ENCODE measurements around the gene DIPK1A. TPM values are rescaled to one million over a fixed set of nuclear protein-coding genes. Genes with fewer than 3 reads are reported as not detected.
A peak's percentile ranks its signal among the peaks of the same experiment; 100 is the strongest.
"Not testable (repeated sequence)": the region's sequence is repeated elsewhere in the genome, so short reads cannot be mapped to it uniquely, and the experiment has no call there.

The DIPK1A gene
- total RNA-seq, 1 experiment from 2014 or later = 4.8 TPM

DNA sequence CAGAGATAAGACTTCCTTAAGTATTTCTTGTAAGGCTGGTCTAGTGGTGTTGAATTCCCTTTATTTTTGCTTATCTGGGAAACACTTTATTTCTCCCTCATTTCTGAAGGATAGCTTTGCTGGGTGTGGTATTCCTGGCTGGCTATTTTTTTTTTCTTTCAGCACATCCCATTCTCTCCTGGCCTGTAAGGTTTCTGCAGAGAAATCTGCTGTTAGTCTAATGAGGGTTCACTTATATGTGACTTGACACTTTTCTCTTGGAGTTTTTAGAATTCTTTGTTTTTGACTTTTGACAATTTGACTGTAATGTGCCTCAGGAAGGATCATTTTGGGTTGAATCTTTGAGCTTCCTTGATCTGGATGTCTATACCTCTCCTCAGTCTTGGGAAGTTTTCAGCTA, 61.5 kb downstream of the DIPK1A start:
- Mint-ChIP-seq H3K4me3 (no peak overlapping the region), H3K27me3 (ENCODE audit: low read depth) (no peaks in the 10 kb centered on the region; the same call in 1 of the 2 replicates), H3K4me1 (no peaks in the 10 kb centered on the region), H3K27ac (no peak overlapping the region), H3K9me3 (peaks cover 21% of the 10 kb centered on the region), H3K36me3 (peaks cover 4% of the 10 kb centered on the region)
- POLR2A ChIA-PET = no interaction called here
- DNase-seq (ENCODE audit: low spot score) = no peak
- CTCF ChIA-PET = interaction anchor here (1.5 to 1.6 kb wide), 2 partner anchors 61 to 94 kb away, joined by 4 to 11 read pairs; partner anchors contain the start of gene DIPK1A
- TF ChIP-seq ZNF671 (CRISPR knock-in tag; IDR thresholded peaks at IDR 0.05) (no peak), ZNF232 (CRISPR knock-in tag; IDR thresholded peaks at IDR 0.05) (no peak), ZNF219 (CRISPR knock-in tag; IDR thresholded peaks at IDR 0.05; ENCODE audit: borderline replicate concordance) (no peak), ZNF416 (CRISPR knock-in tag; IDR thresholded peaks at IDR 0.05) (no peak), RELA (CRISPR knock-in tag; IDR thresholded peaks at IDR 0.05; ENCODE audit: borderline replicate concordance) (no peak), ZNF317 (CRISPR knock-in tag; IDR thresholded peaks at IDR 0.05; ENCODE audit: borderline replicate concordance, low read depth) (peak; percentile 72), GABPB1 (CRISPR knock-in tag; IDR thresholded peaks at IDR 0.05) (no peak), EMX1 (CRISPR knock-in tag; IDR thresholded peaks at IDR 0.05) (no peak)
- TF ChIP-seq, protein P1, sequence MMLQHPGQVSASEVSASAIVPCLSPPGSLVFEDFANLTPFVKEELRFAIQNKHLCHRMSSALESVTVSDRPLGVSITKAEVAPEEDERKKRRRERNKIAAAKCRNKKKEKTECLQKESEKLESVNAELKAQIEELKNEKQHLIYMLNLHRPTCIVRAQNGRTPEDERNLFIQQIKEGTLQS (CRISPR knock-in tag; conservative IDR thresholded peaks at IDR 0.05) = no peak
- no peak for ATAC-seq

DNA sequence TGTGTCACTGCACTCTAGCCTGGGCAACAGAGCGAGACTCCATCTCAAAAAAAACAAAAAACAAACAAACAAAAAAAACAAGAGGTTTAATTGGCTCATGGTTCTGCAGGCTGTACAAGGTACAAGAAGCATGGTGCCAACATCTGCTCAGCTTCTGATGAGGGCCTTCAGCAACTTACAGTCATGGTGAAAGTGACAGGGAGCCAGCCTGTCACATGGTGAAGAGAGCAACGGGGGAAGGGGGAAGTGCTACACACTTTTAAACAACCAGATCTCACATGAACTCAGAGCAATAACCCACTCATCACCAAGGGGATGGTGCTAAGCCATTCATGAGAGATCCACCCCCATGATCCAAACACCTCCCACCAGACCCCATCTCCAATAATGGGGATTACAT, 63.2 kb downstream of the DIPK1A start:
- not testable (repeated sequence) for H3K27me3 Mint-ChIP-seq (ENCODE audit: low read depth)

GRCh38 chr1:92887465-92887864, 73.8 kb downstream of the DIPK1A start:
- no peak overlapping the region for H3K27ac Mint-ChIP-seq
- no peaks in the 10 kb centered on the region for H3K4me1 Mint-ChIP-seq
- ChIA-PET CTCF (interaction anchor here (0.6 kb wide), 1 partner anchor 207 kb away, joined by 4 read pairs; no protein-coding TSS in a partner anchor), POLR2A (interaction anchor here (0.6 to 0.7 kb wide), 2 partner anchors 191 to 253 kb away, joined by 3 to 4 read pairs; no protein-coding TSS in a partner anchor)
- H3K9me3 Mint-ChIP-seq = peaks cover 35% of the 10 kb centered on the region
- no peak overlapping the region for H3K4me3 Mint-ChIP-seq
- H3K36me3 Mint-ChIP-seq = peaks cover 18% of the 10 kb centered on the region
- DNase-seq (ENCODE audit: low spot score) (no peak), ATAC-seq (no peak)
- H3K27me3 Mint-ChIP-seq (ENCODE audit: low read depth) = no peaks in the 10 kb centered on the region
- TF ChIP-seq ZNF512 (CRISPR knock-in tag; IDR thresholded peaks at IDR 0.05; ENCODE audit: borderline replicate concordance) (no peak), TCF7 (CRISPR knock-in tag; IDR thresholded peaks at IDR 0.05; ENCODE audit: low read depth) (no peak), MLX (CRISPR knock-in tag; IDR thresholded peaks at IDR 0.05) (no peak), ZNF138 (CRISPR knock-in tag; conservative IDR thresholded peaks at IDR 0.05) (no peak), SP1 (CRISPR knock-in tag; conservative IDR thresholded peaks at IDR 0.05) (no peak), MYBL2 (CRISPR knock-in tag; IDR thresholded peaks at IDR 0.05) (no peak), USF2 (CRISPR knock-in tag; IDR thresholded peaks at IDR 0.05) (no peak), ZSCAN18 (CRISPR knock-in tag; IDR thresholded peaks at IDR 0.05) (no peak), ZNF425 (CRISPR knock-in tag; conservative IDR thresholded peaks at IDR 0.05) (no peak), TP53 (CRISPR knock-in tag; IDR thresholded peaks at IDR 0.05) (no peak), FOXJ3 (CRISPR knock-in tag; IDR thresholded peaks at IDR 0.05; ENCODE audit: borderline replicate concordance) (no peak), RORB (CRISPR knock-in tag; IDR thresholded peaks at IDR 0.05) (no peak)
- TF ChIP-seq, protein P2, sequence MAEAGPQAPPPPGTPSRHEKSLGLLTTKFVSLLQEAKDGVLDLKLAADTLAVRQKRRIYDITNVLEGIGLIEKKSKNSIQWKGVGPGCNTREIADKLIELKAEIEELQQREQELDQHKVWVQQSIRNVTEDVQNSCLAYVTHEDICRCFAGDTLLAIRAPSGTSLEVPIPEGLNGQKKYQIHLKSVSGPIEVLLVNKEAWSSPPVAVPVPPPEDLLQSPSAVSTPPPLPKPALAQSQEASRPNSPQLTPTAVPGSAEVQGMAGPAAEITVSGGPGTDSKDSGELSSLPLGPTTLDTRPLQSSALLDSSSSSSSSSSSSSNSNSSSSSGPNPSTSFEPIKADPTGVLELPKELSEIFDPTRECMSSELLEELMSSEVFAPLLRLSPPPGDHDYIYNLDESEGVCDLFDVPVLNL (CRISPR knock-in tag; IDR thresholded peaks at IDR 0.05; ENCODE audit: borderline replicate concordance, low read depth) = no peak

More for the DNA sequence above, 63.2 kb downstream of the DIPK1A start:
- DNase-seq (ENCODE audit: low spot score); CTCF ChIA-PET; POLR2A ChIA-PET; ATAC-seq; H3K4me1 Mint-ChIP-seq; H3K4me3 Mint-ChIP-seq; H3K36me3 Mint-ChIP-seq; H3K27ac Mint-ChIP-seq: not testable (repeated sequence)
- peaks cover 21% of the 10 kb centered on the region for H3K9me3 Mint-ChIP-seq
